Erythroblast (primary cell): ENCODE measurements around the gene FES.
"Not testable (repeated sequence)": the region's sequence is repeated elsewhere in the genome, so short reads cannot be mapped to it uniquely, and the experiment has no call there.

Experiments
- GATA1 ChIP-seq: IDR thresholded peaks from 2 replicates; pipeline ENCODE4 v1.6.1; 2011; ENCODE audit warnings: low read depth, mild to moderate bottlenecking, control low read depth, low read length, moderate library complexity
- POLR2A ChIP-seq: IDR thresholded peaks from 2 replicates; pipeline ENCODE4 v1.6.1; 2011; ENCODE audit warnings: mild to moderate bottlenecking, low read length

DNA sequence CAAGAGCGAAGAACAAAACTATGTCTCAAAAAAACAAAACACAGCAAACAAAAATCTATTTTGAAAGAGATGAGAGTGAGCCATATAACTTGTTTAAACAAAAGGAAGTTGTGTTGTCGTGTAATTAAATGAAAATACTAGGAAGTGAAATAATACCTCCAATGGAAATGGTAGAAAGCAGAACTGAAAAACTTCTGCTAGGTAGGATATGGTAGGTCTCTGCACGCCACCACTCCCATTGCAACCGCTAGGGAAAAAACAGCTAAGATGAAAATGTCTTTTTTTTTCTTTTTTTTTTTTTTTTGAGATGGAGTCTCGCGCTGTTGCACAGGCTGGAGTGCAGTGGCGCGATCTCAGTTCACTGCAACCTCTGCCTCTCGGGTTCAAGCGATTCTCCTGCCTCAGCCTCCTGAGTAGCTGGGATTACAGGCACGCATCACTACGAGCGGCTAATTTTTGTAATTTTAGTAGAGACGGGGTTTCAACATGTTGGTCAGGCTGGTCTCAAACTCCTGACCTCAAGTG is 12.9 kb downstream of the FES start:
- TF ChIP-seq POLR2A, GATA1: not testable (repeated sequence)
